DOHH2 (cell line): ENCODE data around the gene PON1.

ENCODE experiments used
- EZH2phosphoT487 ChIP-seq: fragments of 200-600 bp; sonication (generic); IDR thresholded peaks from 2 replicates; pipeline ENCODE4 v1.6.1; 2017; ENCODE audit warnings: borderline replicate concordance, mild to moderate bottlenecking, antibody characterized with exemption, low read length, moderate library complexity, mixed read lengths
- TF ChIP-seq, protein P1 (sequence below): fragments of 200-600 bp; sonication (generic); IDR thresholded peaks from one replicate; pipeline ENCODE4 v1.5.1; 2014; ENCODE audit warnings: antibody characterized with exemption, mild to moderate bottlenecking, low read depth, low read length; ENCODE audit not compliant: poor library complexity, severe bottlenecking

DNA sequence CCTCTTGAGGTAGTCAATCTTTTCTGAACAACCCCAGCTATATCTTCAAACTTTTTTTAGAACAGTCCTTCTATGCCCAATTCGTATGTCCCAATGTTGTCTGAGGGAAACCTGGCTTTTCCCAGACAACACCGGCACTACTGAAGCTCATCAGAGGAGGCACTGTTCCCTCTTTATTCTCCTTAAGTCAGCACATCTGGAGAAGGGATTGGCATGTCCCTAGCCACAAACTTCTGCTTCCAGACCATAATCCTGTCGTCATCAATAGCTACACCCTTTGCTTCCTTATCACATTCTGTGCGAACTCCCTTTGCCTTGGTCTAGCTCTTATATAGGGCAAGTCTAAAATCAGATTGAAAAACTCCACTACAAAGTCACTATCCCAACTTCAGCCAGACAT, 49.0 kb upstream of the PON1 start:
- TF ChIP-seq, protein P1, sequence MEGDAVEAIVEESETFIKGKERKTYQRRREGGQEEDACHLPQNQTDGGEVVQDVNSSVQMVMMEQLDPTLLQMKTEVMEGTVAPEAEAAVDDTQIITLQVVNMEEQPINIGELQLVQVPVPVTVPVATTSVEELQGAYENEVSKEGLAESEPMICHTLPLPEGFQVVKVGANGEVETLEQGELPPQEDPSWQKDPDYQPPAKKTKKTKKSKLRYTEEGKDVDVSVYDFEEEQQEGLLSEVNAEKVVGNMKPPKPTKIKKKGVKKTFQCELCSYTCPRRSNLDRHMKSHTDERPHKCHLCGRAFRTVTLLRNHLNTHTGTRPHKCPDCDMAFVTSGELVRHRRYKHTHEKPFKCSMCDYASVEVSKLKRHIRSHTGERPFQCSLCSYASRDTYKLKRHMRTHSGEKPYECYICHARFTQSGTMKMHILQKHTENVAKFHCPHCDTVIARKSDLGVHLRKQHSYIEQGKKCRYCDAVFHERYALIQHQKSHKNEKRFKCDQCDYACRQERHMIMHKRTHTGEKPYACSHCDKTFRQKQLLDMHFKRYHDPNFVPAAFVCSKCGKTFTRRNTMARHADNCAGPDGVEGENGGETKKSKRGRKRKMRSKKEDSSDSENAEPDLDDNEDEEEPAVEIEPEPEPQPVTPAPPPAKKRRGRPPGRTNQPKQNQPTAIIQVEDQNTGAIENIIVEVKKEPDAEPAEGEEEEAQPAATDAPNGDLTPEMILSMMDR: no peak
- no peak for TF ChIP-seq EZH2phosphoT487
